ENCODE data around the gene NFATC2. TPM values are rescaled to one million over a fixed set of nuclear protein-coding genes. Genes with fewer than 3 reads are reported as not detected.

Gene NFATC2
- total RNA-seq, 1 experiment from 2014 or later = 5.0 TPM

GRCh38 chr20:51444467-51444866 lies 98.1 kb downstream of the NFATC2 start:
- intact Hi-C loops (cut with micrococcal nuclease) = no loop called here
- no TSS peak for BruUV-seq (replicated peaks)
- TF ChIP-seq EZH2phosphoT487 (IDR thresholded peaks at IDR 0.05; ENCODE audit: borderline replicate concordance) (no peak), REST (IDR thresholded peaks at IDR 0.05; ENCODE audit: low read depth) (no peak), CTCF (IDR thresholded peaks at IDR 0.05 in 2 of 3, conservative IDR thresholded peaks at IDR 0.05 in 1 of 3; ENCODE audit: borderline replicate concordance in 1 of 3, insufficient read depth in 1 of 3, low read depth in 2 of 3, low read length in 2 of 3) (no peak), ELF1 (IDR thresholded peaks at IDR 0.05; ENCODE audit: borderline replicate concordance, low read depth) (no peak), EGR1 (IDR thresholded peaks at IDR 0.05; ENCODE audit: low read depth) (no peak), POLR2A (IDR thresholded peaks at IDR 0.05; ENCODE audit: borderline replicate concordance, extremely low read depth, insufficient read depth, insufficient read length) (no peak), POLR2AphosphoS5 (IDR thresholded peaks at IDR 0.05; ENCODE audit: low read depth, low read length) (no peak), ZBTB33 (IDR thresholded peaks at IDR 0.05; ENCODE audit: extremely low read depth, insufficient replicate concordance, low read length) (no peak), CBX3 (IDR thresholded peaks at IDR 0.05; ENCODE audit: low read depth) (no peak), ZFX (IDR thresholded peaks at IDR 0.05) (no peak), SIN3A (IDR thresholded peaks at IDR 0.05; ENCODE audit: low read depth) (no peak), ZNF274 (IDR thresholded peaks at IDR 0.05; ENCODE audit: low read depth, low read length) (no peak)
- CTCF ChIA-PET = no interaction called here
- Histone ChIP-seq H3K4me1 (ENCODE audit: control insufficient read depth in 1 of 2, insufficient read depth in 2 of 2, low read length in 2 of 2) (peaks cover 27 to 34% of the 10 kb centered on the region in 2 experiments), H3K27me3 (ENCODE audit: insufficient read depth, low read length) (no peaks in the 10 kb centered on the region; the same call in 1 of the 2 replicates), H3K79me2 (ENCODE audit: insufficient read depth, low read length) (no peaks in the 10 kb centered on the region), H4K20me1 (ENCODE audit: insufficient read depth) (no peaks in the 10 kb centered on the region), H3K9me3 (ENCODE audit: control insufficient read depth in 1 of 2, insufficient read depth in 1 of 2, low read depth in 1 of 2, low read length in 2 of 2) (no peaks in the 10 kb centered on the region), H2AFZ (ENCODE audit: low read depth, low read length, poor library complexity, severe bottlenecking) (no peak overlapping the region), H3K9ac (ENCODE audit: low read length) (no peak overlapping the region), H3K27ac (ENCODE audit: low read depth, low read length) (no peak overlapping the region), H3K36me3 (ENCODE audit: control insufficient read depth in 1 of 2, insufficient read depth in 2 of 2, low read length in 2 of 2) (no peaks in the 10 kb centered on the region), H3K4me2 (ENCODE audit: low read length) (no peak overlapping the region), H3K9me2 (ENCODE audit: insufficient read depth) (no peaks in the 10 kb centered on the region), H3K4me3 (replicated peaks in 1 of 2; ENCODE audit: low read depth in 1 of 2, low read length in 2 of 2) (no peak overlapping the region)
- RAD21 ChIA-PET (ENCODE audit: low non-redundant PET in 1 of 2, low total read pairs in 2 of 2, uncharacterized antibody in 2 of 2, unreplicated experiment in 2 of 2) = no interaction called here
- POLR2A ChIA-PET = no interaction called here
- DNase-seq (ENCODE audit: low read depth, low spot score) (no peak), ATAC-seq (no peak)

Data from HCT116 (cell line).